ENCODE measurements around the gene CD3E.

Gene CD3E

GRCh38 chr11:118272001-118272400 is 32.5 kb upstream of the CD3E start:
- Histone ChIP-seq H3K27me3 (ENCODE audit: control insufficient read depth in 2 of 2, insufficient read depth in 2 of 2, low read length in 2 of 2) (peaks cover 3% of the 10 kb centered on the region in 2 donors), H3K9ac (ENCODE audit: low read depth in 1 of 2, low read length in 2 of 2) (no peak overlapping the region), H3K9me3 (ENCODE audit: control insufficient read depth in 2 of 2, low read length in 2 of 2) (no peaks in the 10 kb centered on the region), H3K4me1 (ENCODE audit: control insufficient read depth in 2 of 2, insufficient read depth in 2 of 2, low read length in 2 of 2) (peaks cover 0 to 6% of the 10 kb centered on the region in 2 donors), H3K4me3 (ENCODE audit: low read length in 2 of 2) (no peak overlapping the region), H3K36me3 (ENCODE audit: control insufficient read depth in 2 of 2, insufficient read depth in 2 of 2, low read length in 2 of 2) (no peaks in the 10 kb centered on the region), H3K27ac (ENCODE audit: low read depth in 2 of 2, low read length in 2 of 2) (no peak overlapping the region)

DNA sequence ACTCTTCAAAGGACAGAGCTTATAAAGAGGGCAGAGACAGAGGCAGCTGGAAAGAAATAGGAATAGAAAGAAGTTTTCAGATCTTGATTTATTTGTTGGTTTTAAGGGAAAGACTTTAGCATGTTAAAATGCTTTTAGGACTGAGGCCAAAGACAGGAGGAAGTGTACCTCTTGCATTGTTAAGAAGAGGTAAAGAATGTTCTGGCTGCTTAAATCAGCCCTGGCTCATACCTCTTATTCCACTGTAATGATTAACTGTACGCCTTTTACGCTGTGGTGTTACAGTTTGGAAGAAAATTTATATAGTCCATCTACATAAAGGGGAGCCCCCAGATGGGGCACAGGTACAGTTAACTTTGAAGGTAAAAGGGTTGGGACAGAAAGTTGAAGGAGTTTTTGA is 30.3 kb upstream of the CD3E start:
- H3K4me1 ChIP-seq (ENCODE audit: control insufficient read depth in 2 of 2, insufficient read depth in 2 of 2, low read length in 2 of 2), result peaks cover 0 to 6% of the 10 kb centered on the region in 2 donors
- peak overlapping the region; percentile 5 to 59 for H3K27ac ChIP-seq (ENCODE audit: low read depth in 2 of 2, low read length in 2 of 2)
- H3K36me3 ChIP-seq (ENCODE audit: control insufficient read depth in 2 of 2, insufficient read depth in 2 of 2, low read length in 2 of 2), result no peaks in the 10 kb centered on the region
- no peak overlapping the region for H3K9ac ChIP-seq (ENCODE audit: low read depth in 1 of 2, low read length in 2 of 2)
- peaks cover 3% of the 10 kb centered on the region in 2 donors for H3K27me3 ChIP-seq (ENCODE audit: control insufficient read depth in 2 of 2, insufficient read depth in 2 of 2, low read length in 2 of 2)
- H3K9me3 ChIP-seq (ENCODE audit: control insufficient read depth in 2 of 2, low read length in 2 of 2), result no peaks in the 10 kb centered on the region
- H3K4me3 ChIP-seq (ENCODE audit: low read length in 2 of 2), result no peak overlapping the region

GRCh38 chr11:118275176-118275575 is 29.4 kb upstream of the CD3E start:
- Histone ChIP-seq H3K36me3 (ENCODE audit: control insufficient read depth in 2 of 2, insufficient read depth in 2 of 2, low read length in 2 of 2) (no peaks in the 10 kb centered on the region), H3K27ac (ENCODE audit: low read depth in 2 of 2, low read length in 2 of 2) (no peak overlapping the region), H3K4me1 (ENCODE audit: control insufficient read depth in 2 of 2, insufficient read depth in 2 of 2, low read length in 2 of 2) (peaks cover 0 to 6% of the 10 kb centered on the region in 2 donors)

DNA sequence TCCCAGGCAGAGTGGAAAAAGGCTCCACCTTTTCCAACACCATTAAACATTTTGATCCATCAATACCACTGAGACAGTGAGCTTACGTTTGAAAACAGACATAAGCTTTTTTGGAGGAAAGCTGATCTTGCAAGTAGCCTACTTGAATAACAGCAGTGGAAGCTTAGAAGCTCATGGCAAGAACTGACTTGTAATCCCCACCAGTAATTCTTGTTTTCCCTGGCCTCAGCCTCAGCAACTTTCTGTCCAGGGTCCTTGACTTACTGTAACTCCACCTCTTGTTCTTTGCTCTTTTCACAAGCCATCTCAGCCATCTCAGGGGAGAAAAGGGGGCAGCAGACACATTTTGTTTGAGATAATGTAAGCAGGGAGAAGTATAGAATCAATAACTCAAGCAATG is 28.1 kb upstream of the CD3E start:
- Histone ChIP-seq H3K9me3 (ENCODE audit: control insufficient read depth in 2 of 2, low read length in 2 of 2) (no peaks in the 10 kb centered on the region), H3K9ac (ENCODE audit: low read depth in 1 of 2, low read length in 2 of 2) (no peak overlapping the region), H3K27me3 (ENCODE audit: control insufficient read depth in 2 of 2, insufficient read depth in 2 of 2, low read length in 2 of 2) (peaks cover 3% of the 10 kb centered on the region in 2 donors), H3K27ac (ENCODE audit: low read depth in 2 of 2, low read length in 2 of 2) (no peak overlapping the region), H3K36me3 (ENCODE audit: control insufficient read depth in 2 of 2, insufficient read depth in 2 of 2, low read length in 2 of 2) (no peaks in the 10 kb centered on the region), H3K4me3 (ENCODE audit: low read length in 2 of 2) (no peak overlapping the region), H3K4me1 (ENCODE audit: control insufficient read depth in 2 of 2, insufficient read depth in 2 of 2, low read length in 2 of 2) (peaks cover 0 to 6% of the 10 kb centered on the region in 2 donors)

More at GRCh38 chr11:118275176-118275575, 29.4 kb upstream of the CD3E start:
- Histone ChIP-seq H3K9ac (ENCODE audit: low read depth in 1 of 2, low read length in 2 of 2) (no peak overlapping the region), H3K27me3 (ENCODE audit: control insufficient read depth in 2 of 2, insufficient read depth in 2 of 2, low read length in 2 of 2) (peaks cover 3% of the 10 kb centered on the region in 2 donors), H3K9me3 (ENCODE audit: control insufficient read depth in 2 of 2, low read length in 2 of 2) (no peaks in the 10 kb centered on the region), H3K4me3 (ENCODE audit: low read length in 2 of 2) (no peak overlapping the region)

DNA sequence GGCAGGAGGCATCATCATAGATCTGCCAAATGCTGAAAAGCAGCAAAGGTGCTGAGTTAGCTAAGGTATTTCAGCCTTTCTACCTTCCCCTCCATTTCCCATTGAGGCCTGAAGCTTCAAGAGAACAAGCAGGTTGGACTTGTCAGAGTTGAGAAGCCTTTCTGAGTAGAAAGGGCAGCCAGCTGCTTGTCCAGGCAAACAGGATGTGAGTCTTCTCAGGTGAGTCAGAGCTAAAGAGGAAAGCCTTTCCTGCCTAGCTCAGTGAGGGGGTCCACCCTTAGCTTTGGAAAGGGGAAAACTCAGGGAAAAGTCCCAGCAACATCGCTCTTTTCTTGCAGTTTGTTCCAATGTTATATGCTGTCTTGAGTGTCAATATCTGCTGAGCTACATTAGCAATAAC is 27.2 kb upstream of the CD3E start:
- H3K27me3 ChIP-seq (ENCODE audit: control insufficient read depth in 2 of 2, insufficient read depth in 2 of 2, low read length in 2 of 2), result peaks cover 3% of the 10 kb centered on the region in 2 donors
- no peaks in the 10 kb centered on the region for H3K9me3 ChIP-seq (ENCODE audit: control insufficient read depth in 2 of 2, low read length in 2 of 2)
- H3K4me3 ChIP-seq (ENCODE audit: low read length in 2 of 2), result no peak overlapping the region
- H3K27ac ChIP-seq (ENCODE audit: low read depth in 2 of 2, low read length in 2 of 2), result no peak overlapping the region
- H3K4me1 ChIP-seq (ENCODE audit: control insufficient read depth in 2 of 2, insufficient read depth in 2 of 2, low read length in 2 of 2), result peaks cover 0 to 4% of the 10 kb centered on the region in 2 donors
- H3K9ac ChIP-seq (ENCODE audit: low read depth in 1 of 2, low read length in 2 of 2), result no peak overlapping the region
- no peaks in the 10 kb centered on the region for H3K36me3 ChIP-seq (ENCODE audit: control insufficient read depth in 2 of 2, insufficient read depth in 2 of 2, low read length in 2 of 2)

- H3K9me3 ChIP-seq (ENCODE audit: control insufficient read depth in 2 of 2, low read length in 2 of 2), result no peaks in the 10 kb centered on the region
- H3K4me1 ChIP-seq (ENCODE audit: control insufficient read depth in 2 of 2, insufficient read depth in 2 of 2, low read length in 2 of 2), result peaks cover 3 to 19% of the 10 kb centered on the region in 2 donors
- H3K4me3 ChIP-seq (ENCODE audit: low read length in 2 of 2), result no peak overlapping the region
- H3K9ac ChIP-seq (ENCODE audit: low read depth in 1 of 2, low read length in 2 of 2), result no peak overlapping the region
- no peaks in the 10 kb centered on the region for H3K36me3 ChIP-seq (ENCODE audit: control insufficient read depth in 2 of 2, insufficient read depth in 2 of 2, low read length in 2 of 2)
- H3K27me3 ChIP-seq (ENCODE audit: control insufficient read depth in 2 of 2, insufficient read depth in 2 of 2, low read length in 2 of 2), result peaks cover 0 to 3% of the 10 kb centered on the region in 2 donors
- no peak overlapping the region for H3K27ac ChIP-seq (ENCODE audit: low read depth in 2 of 2, low read length in 2 of 2)
Measured at GRCh38 chr11:118281284-118281683, 23.2 kb upstream of the CD3E start.

GRCh38 chr11:118282606-118283005 is 21.9 kb upstream of the CD3E start:
- H3K27me3 ChIP-seq (ENCODE audit: control insufficient read depth in 2 of 2, insufficient read depth in 2 of 2, low read length in 2 of 2), result no peaks in the 10 kb centered on the region
- H3K9me3 ChIP-seq (ENCODE audit: control insufficient read depth in 2 of 2, low read length in 2 of 2), result no peaks in the 10 kb centered on the region
- H3K4me1 ChIP-seq (ENCODE audit: control insufficient read depth in 2 of 2, insufficient read depth in 2 of 2, low read length in 2 of 2), result peaks cover 10 to 25% of the 10 kb centered on the region in 2 donors
- H3K27ac ChIP-seq (ENCODE audit: low read depth in 2 of 2, low read length in 2 of 2), result peak overlapping the region in 1 of 2 donors; percentile 55
- no peak overlapping the region for H3K4me3 ChIP-seq (ENCODE audit: low read length in 2 of 2)
- no peak overlapping the region for H3K9ac ChIP-seq (ENCODE audit: low read depth in 1 of 2, low read length in 2 of 2)
- H3K36me3 ChIP-seq (ENCODE audit: control insufficient read depth in 2 of 2, insufficient read depth in 2 of 2, low read length in 2 of 2), result no peaks in the 10 kb centered on the region

GRCh38 chr11:118283037-118283636 is 21.4 kb upstream of the CD3E start:
- H3K9ac ChIP-seq (ENCODE audit: low read depth in 1 of 2, low read length in 2 of 2), result no peak overlapping the region
- no peaks in the 10 kb centered on the region for H3K36me3 ChIP-seq (ENCODE audit: control insufficient read depth in 2 of 2, insufficient read depth in 2 of 2, low read length in 2 of 2)
- H3K27me3 ChIP-seq (ENCODE audit: control insufficient read depth in 2 of 2, insufficient read depth in 2 of 2, low read length in 2 of 2), result no peaks in the 10 kb centered on the region
- peak overlapping the region in 1 of 2 donors; percentile 55 for H3K27ac ChIP-seq (ENCODE audit: low read depth in 2 of 2, low read length in 2 of 2)
- peaks cover 10 to 25% of the 10 kb centered on the region in 2 donors for H3K4me1 ChIP-seq (ENCODE audit: control insufficient read depth in 2 of 2, insufficient read depth in 2 of 2, low read length in 2 of 2)
- no peak overlapping the region for H3K4me3 ChIP-seq (ENCODE audit: low read length in 2 of 2)
- no peaks in the 10 kb centered on the region for H3K9me3 ChIP-seq (ENCODE audit: control insufficient read depth in 2 of 2, low read length in 2 of 2)

GRCh38 chr11:118283756-118284350 is 20.7 kb upstream of the CD3E start:
- H3K36me3 ChIP-seq (ENCODE audit: control insufficient read depth in 2 of 2, insufficient read depth in 2 of 2, low read length in 2 of 2), result no peaks in the 10 kb centered on the region
- H3K4me3 ChIP-seq (ENCODE audit: low read length in 2 of 2), result no peak overlapping the region
- H3K9me3 ChIP-seq (ENCODE audit: control insufficient read depth in 2 of 2, low read length in 2 of 2), result no peaks in the 10 kb centered on the region
- H3K9ac ChIP-seq (ENCODE audit: low read depth in 1 of 2, low read length in 2 of 2), result no peak overlapping the region
- H3K4me1 ChIP-seq (ENCODE audit: control insufficient read depth in 2 of 2, insufficient read depth in 2 of 2, low read length in 2 of 2), result peaks cover 10 to 25% of the 10 kb centered on the region in 2 donors
- H3K27ac ChIP-seq (ENCODE audit: low read depth in 2 of 2, low read length in 2 of 2), result peak overlapping the region in 1 of 2 donors; percentile 55
- H3K27me3 ChIP-seq (ENCODE audit: control insufficient read depth in 2 of 2, insufficient read depth in 2 of 2, low read length in 2 of 2), result no peaks in the 10 kb centered on the region

- Histone ChIP-seq H3K9me3 (ENCODE audit: control insufficient read depth in 2 of 2, low read length in 2 of 2) (no peaks in the 10 kb centered on the region), H3K27ac (ENCODE audit: low read depth in 2 of 2, low read length in 2 of 2) (no peak overlapping the region), H3K9ac (ENCODE audit: low read depth in 1 of 2, low read length in 2 of 2) (no peak overlapping the region), H3K4me3 (ENCODE audit: low read length in 2 of 2) (peak overlapping the region in 1 of 2 donors; percentile 20), H3K27me3 (ENCODE audit: control insufficient read depth in 2 of 2, insufficient read depth in 2 of 2, low read length in 2 of 2) (no peaks in the 10 kb centered on the region), H3K36me3 (ENCODE audit: control insufficient read depth in 2 of 2, insufficient read depth in 2 of 2, low read length in 2 of 2) (no peaks in the 10 kb centered on the region), H3K4me1 (ENCODE audit: control insufficient read depth in 2 of 2, insufficient read depth in 2 of 2, low read length in 2 of 2) (peaks cover 10 to 29% of the 10 kb centered on the region in 2 donors)
Measured at GRCh38 chr11:118286545-118286944, 18.0 kb upstream of the CD3E start.
